Measurements from ENCODE around the gene RASSF3.
"Not testable (repeated sequence)": the region's sequence is repeated elsewhere in the genome, so short reads cannot be mapped to it uniquely, and the experiment has no call there.

Gene RASSF3

DNA sequence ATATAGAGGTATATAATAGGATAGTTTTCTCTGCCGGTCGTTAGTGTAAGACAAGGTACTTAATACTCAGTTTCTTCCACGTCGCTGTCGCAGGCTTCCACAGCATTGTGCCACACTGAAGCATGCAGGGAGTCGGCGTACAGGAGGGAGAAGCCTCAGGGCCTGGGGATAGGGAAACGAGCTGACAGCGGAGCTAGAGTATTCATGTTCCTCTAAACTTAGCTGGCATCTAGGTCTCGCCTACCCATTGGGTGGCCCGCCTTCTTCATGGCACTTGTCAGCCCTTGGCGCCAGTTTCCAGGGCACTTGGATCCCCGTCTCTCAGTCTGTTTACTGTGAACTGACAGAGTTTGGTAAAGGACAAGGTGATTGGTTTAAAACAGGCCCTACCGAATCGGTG lies 75.3 kb downstream of the RASSF3 start:
- H3K36me3 ChIP-seq (ENCODE audit: insufficient read depth, low read length), result no peaks in the 10 kb centered on the region
- no peaks in the 10 kb centered on the region for H3K27me3 ChIP-seq (ENCODE audit: insufficient read depth, low read length)
- no peaks in the 10 kb centered on the region for H3K4me1 ChIP-seq (ENCODE audit: insufficient read depth, low read length)
- no peak overlapping the region for H2AFZ ChIP-seq (ENCODE audit: low read depth, low read length)
- H3K9me3 ChIP-seq (ENCODE audit: low read length), result no peaks in the 10 kb centered on the region
- no peak overlapping the region for H3K4me3 ChIP-seq (ENCODE audit: low read length)

DNA sequence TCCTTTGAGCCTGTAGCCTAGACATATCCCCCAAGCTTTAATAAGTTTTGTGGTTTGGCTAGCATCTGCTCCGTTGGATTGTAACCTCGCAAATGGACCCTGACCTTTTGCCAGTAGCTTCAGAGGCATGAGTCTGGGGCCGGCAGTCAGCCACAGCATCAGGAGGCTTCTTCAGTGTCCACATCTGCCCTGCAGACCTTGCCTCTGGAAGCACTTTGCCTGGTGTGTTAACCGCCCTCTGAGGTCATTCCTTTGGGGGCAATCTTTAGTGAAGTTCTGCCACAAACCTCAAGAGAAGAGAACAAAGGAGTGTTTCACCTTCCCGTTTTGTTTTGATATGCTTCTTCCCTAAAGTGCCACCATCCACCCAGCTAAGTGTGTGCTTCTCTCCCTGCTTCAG lies 77.5 kb downstream of the RASSF3 start:
- no peaks in the 10 kb centered on the region for H3K27me3 ChIP-seq (ENCODE audit: insufficient read depth, low read length)
- no peaks in the 10 kb centered on the region for H3K9me3 ChIP-seq (ENCODE audit: low read length)
- H3K4me1 ChIP-seq (ENCODE audit: insufficient read depth, low read length), result peaks cover 12% of the 10 kb centered on the region
- H3K4me3 ChIP-seq (ENCODE audit: low read length), result no peak overlapping the region
- H3K36me3 ChIP-seq (ENCODE audit: insufficient read depth, low read length), result no peaks in the 10 kb centered on the region
- H2AFZ ChIP-seq (ENCODE audit: low read depth, low read length), result no peak overlapping the region

DNA sequence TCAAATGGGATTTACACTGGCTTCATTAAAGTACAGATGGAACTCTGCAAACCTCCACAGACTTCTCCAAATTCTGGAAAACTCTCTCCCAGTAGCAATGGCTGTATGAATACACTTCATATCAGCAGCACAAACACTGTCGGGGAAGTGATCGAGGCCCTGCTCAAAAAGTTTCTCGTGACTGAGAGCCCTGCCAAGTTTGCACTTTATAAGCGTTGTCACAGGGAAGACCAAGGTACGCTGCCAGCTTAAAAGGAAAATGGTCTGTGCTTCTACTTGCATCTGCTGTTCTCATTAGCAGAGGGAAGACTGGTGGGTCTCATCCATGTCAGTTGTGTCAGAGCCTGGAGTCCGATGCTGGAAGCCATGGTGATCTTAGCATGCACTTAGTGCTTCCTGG lies 77.9 kb downstream of the RASSF3 start:
- Histone ChIP-seq H3K27me3 (ENCODE audit: insufficient read depth, low read length) (no peaks in the 10 kb centered on the region), H3K9me3 (ENCODE audit: low read length) (no peaks in the 10 kb centered on the region), H3K4me3 (ENCODE audit: low read length) (no peak overlapping the region), H3K4me1 (ENCODE audit: insufficient read depth, low read length) (peaks cover 12% of the 10 kb centered on the region), H2AFZ (ENCODE audit: low read depth, low read length) (no peak overlapping the region), H3K36me3 (ENCODE audit: insufficient read depth, low read length) (no peaks in the 10 kb centered on the region)

GRCh38 chr12:64688715-64689114 lies 78.4 kb downstream of the RASSF3 start:
- Histone ChIP-seq H3K9me3 (ENCODE audit: low read length) (no peaks in the 10 kb centered on the region), H3K4me1 (ENCODE audit: insufficient read depth, low read length) (peaks cover 12% of the 10 kb centered on the region), H3K4me3 (ENCODE audit: low read length) (no peak overlapping the region), H3K36me3 (ENCODE audit: insufficient read depth, low read length) (no peaks in the 10 kb centered on the region), H2AFZ (ENCODE audit: low read depth, low read length) (no peak overlapping the region), H3K27me3 (ENCODE audit: insufficient read depth, low read length) (no peaks in the 10 kb centered on the region)

DNA sequence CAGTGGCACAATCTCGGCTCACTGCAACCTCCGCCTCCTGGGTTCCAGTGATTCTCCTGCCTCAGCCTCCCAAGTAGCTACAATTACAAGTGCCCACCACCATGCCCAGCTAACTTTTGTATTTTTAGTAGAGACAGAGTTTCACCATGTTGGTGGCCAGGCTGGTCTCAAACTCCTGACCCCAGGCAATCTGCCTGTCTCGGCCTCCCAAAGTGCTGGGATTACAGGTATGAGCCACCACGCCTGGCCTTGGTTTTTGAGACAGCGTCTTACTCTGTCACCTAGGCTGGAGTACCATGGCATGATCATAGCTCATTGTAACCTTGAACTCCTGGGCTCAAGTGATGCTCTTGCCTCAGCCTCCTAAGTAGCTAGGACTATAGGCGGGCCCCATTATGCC lies 79.9 kb downstream of the RASSF3 start:
- H3K9me3 ChIP-seq (ENCODE audit: low read length); H2AFZ ChIP-seq (ENCODE audit: low read depth, low read length); H3K27me3 ChIP-seq (ENCODE audit: insufficient read depth, low read length); H3K36me3 ChIP-seq (ENCODE audit: insufficient read depth, low read length); H3K4me3 ChIP-seq (ENCODE audit: low read length): not testable (repeated sequence)
- H3K4me1 ChIP-seq (ENCODE audit: insufficient read depth, low read length), result peaks cover 12% of the 10 kb centered on the region

GRCh38 chr12:64691227-64691794 lies 81.0 kb downstream of the RASSF3 start:
- Histone ChIP-seq H3K36me3 (ENCODE audit: insufficient read depth, low read length) (no peaks in the 10 kb centered on the region), H2AFZ (ENCODE audit: low read depth, low read length) (peak overlapping the region; percentile 17), H3K4me1 (ENCODE audit: insufficient read depth, low read length) (peaks cover 18% of the 10 kb centered on the region), H3K9me3 (ENCODE audit: low read length) (no peaks in the 10 kb centered on the region), H3K27me3 (ENCODE audit: insufficient read depth, low read length) (no peaks in the 10 kb centered on the region), H3K4me3 (ENCODE audit: low read length) (no peak overlapping the region)

DNA sequence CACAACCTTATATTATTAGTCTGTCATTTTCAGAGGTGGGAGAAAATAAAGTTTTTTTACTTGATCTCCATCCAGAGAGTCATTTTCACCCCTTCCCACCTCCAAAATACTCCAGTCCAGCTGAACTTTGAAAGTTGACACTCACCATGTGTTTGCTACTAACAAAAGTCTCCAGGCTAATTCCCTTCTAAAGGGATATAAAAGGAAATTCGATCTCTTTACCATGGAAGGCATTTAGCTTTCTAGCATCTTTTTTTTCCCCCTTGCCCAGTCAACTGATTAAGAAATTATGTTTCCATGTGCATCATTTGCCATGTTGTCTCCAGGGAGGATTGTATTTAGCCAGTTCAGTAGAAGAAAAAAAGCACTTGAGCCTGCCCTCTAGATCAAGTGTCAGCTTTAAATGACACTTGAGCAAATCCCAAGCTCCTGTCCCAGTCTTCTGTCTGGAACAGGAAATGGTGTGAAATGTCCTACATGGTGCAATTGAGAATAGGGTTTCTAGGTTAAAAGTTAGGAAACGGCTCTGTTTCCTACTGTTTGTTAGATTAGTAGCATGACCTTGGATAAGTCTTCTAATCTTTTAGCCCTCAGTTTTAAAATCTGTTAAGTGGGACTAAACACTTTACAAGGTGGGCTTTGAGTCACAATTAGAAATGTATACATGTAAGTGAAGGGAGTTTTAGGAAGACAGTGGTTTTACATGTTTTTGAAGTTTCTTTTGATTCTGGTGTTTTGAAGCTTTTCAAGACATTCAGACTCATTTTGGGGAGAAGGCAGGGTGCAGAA lies 81.7 kb downstream of the RASSF3 start:
- H3K9me3 ChIP-seq (ENCODE audit: low read length), result no peaks in the 10 kb centered on the region
- H3K27me3 ChIP-seq (ENCODE audit: insufficient read depth, low read length), result no peaks in the 10 kb centered on the region
- H3K4me1 ChIP-seq (ENCODE audit: insufficient read depth, low read length), result peaks cover 24% of the 10 kb centered on the region
- peak overlapping the region; percentile 17 for H2AFZ ChIP-seq (ENCODE audit: low read depth, low read length)
- H3K4me3 ChIP-seq (ENCODE audit: low read length), result no peak overlapping the region
- no peaks in the 10 kb centered on the region for H3K36me3 ChIP-seq (ENCODE audit: insufficient read depth, low read length)

- H3K27me3 ChIP-seq (ENCODE audit: insufficient read depth, low read length), result no peaks in the 10 kb centered on the region
- H3K4me3 ChIP-seq (ENCODE audit: low read length), result no peak overlapping the region
- H3K9me3 ChIP-seq (ENCODE audit: low read length), result no peaks in the 10 kb centered on the region
- H3K4me1 ChIP-seq (ENCODE audit: insufficient read depth, low read length), result peaks cover 27% of the 10 kb centered on the region
- no peaks in the 10 kb centered on the region for H3K36me3 ChIP-seq (ENCODE audit: insufficient read depth, low read length)
- no peak overlapping the region for H2AFZ ChIP-seq (ENCODE audit: low read depth, low read length)
Measured at GRCh38 chr12:64694130-64695040, 84.1 kb downstream of the RASSF3 start.

DNA sequence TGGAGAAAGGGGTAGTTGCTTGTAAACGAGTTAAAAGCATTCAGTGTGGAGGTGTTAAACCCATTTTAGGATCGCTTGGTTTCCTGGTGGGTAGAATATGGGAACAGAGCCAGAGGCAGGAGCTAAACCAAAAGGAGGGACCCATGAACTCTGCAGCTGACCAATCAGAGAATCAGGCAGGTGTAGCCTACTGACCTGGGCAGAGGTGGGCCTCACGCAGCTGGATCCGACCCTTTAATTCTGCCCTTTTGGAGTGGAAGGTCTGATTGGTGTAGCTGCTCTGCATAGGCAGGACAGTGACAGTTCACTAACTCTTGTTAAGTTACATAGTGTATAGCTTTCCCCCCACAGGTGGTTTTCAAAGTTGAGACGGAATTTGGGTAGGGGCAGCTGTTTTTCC lies 85.3 kb downstream of the RASSF3 start:
- no peak overlapping the region for H2AFZ ChIP-seq (ENCODE audit: low read depth, low read length)
- H3K36me3 ChIP-seq (ENCODE audit: insufficient read depth, low read length), result no peaks in the 10 kb centered on the region
- H3K4me1 ChIP-seq (ENCODE audit: insufficient read depth, low read length), result peaks cover 27% of the 10 kb centered on the region
- no peaks in the 10 kb centered on the region for H3K9me3 ChIP-seq (ENCODE audit: low read length)
- no peaks in the 10 kb centered on the region for H3K27me3 ChIP-seq (ENCODE audit: insufficient read depth, low read length)
- H3K4me3 ChIP-seq (ENCODE audit: low read length), result no peak overlapping the region

DNA sequence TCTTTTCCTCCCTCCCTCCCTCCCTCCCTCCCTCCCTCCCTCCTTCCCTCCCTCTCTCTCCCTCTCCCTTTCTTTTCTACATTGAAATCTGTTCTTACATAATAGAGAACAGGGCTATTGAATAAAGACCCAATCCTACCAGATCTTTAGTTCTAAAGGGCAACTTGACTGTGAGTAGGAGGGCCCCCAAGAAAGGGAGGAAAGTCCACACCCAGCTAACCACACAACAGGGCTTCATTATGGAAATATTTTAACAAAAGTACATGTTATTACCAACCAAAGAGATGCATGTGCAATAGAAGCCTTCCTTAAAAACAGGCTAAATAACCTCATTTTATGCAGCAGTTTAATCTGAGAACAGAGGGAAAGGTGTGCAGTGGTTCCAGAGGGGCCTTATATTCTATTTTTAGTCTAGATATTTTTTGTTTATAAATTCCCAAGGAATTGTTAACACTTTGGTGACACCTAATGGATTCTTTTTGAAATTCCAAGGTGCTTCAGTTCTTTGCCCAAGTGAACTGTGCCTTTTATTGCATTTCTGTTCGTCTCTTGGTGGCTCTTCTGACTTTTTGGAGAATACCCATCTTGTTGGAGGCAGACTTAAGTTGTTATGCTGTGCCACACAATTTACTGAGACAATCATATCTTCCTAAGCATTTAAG lies 85.9 kb downstream of the RASSF3 start:
- no peak overlapping the region for H3K4me3 ChIP-seq (ENCODE audit: low read length)

DNA sequence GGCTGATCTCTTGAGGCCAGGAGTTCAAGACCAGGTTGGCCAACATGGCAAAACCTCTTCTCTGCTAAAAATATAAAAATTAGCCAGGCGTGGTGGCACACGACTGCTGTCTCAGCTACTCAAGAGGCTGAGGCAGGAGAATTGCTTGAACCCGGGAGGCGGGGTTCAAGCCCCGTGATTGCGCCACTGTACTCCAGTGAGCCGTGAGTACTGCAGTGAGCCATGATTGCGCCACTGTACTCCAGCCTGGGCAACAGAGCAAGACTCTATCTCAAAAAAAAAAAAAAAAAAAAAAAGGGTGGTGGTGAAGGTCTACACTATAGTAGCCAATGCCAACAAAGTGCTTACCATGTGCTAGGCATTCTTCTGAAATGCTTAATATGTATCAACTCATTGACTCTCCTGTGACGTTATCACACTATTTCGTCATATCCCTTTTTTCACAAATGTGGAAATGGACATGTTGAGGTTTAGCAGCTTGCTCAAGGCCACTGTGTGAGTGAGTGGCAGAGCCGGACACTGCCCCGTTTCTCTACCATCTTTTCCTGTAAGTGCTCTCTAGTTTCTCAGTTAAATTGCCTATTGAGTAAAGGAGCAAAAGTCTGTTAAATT lies 89.3 kb downstream of the RASSF3 start:
- Histone ChIP-seq H2AFZ (ENCODE audit: low read depth, low read length) (no peak overlapping the region), H3K27me3 (ENCODE audit: insufficient read depth, low read length) (no peaks in the 10 kb centered on the region), H3K4me3 (ENCODE audit: low read length) (no peak overlapping the region), H3K9me3 (ENCODE audit: low read length) (no peaks in the 10 kb centered on the region), H3K4me1 (ENCODE audit: insufficient read depth, low read length) (peaks cover 16% of the 10 kb centered on the region), H3K36me3 (ENCODE audit: insufficient read depth, low read length) (no peaks in the 10 kb centered on the region)

More for the DNA sequence above, 85.9 kb downstream of the RASSF3 start:
- Histone ChIP-seq H3K4me1 (ENCODE audit: insufficient read depth, low read length) (peaks cover 24% of the 10 kb centered on the region), H3K27me3 (ENCODE audit: insufficient read depth, low read length) (no peaks in the 10 kb centered on the region), H3K9me3 (ENCODE audit: low read length) (no peaks in the 10 kb centered on the region), H3K36me3 (ENCODE audit: insufficient read depth, low read length) (no peaks in the 10 kb centered on the region), H2AFZ (ENCODE audit: low read depth, low read length) (no peak overlapping the region)

DNA sequence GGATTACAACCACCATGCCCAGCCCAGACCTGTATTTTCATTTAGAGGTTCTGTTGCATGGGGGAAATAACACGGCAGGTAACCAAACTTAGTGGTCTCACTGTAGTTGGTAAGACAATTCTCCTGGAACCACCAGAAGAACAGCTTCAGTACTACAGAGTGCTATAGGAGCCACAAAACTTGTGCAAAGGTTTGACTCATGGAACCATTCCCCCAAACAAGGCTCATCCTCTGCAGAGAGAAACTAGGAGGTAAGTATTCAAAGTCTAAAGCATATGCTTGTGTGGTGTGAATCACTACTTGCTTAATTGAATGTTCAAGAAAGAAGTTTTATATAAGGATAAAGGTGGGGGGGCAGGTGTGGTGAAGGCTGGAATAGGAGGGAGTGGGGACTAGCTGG lies 90.2 kb downstream of the RASSF3 start:
- peaks cover 15% of the 10 kb centered on the region for H3K4me1 ChIP-seq (ENCODE audit: insufficient read depth, low read length)

More for the DNA sequence above, 90.2 kb downstream of the RASSF3 start:
- Histone ChIP-seq H3K9me3 (ENCODE audit: low read length) (no peaks in the 10 kb centered on the region), H3K27me3 (ENCODE audit: insufficient read depth, low read length) (no peaks in the 10 kb centered on the region), H3K36me3 (ENCODE audit: insufficient read depth, low read length) (no peaks in the 10 kb centered on the region), H2AFZ (ENCODE audit: low read depth, low read length) (no peak overlapping the region), H3K4me3 (ENCODE audit: low read length) (no peak overlapping the region)
